ENCODE measurements around the gene VTI1A. TPM values are rescaled to one million over a fixed set of nuclear protein-coding genes. Genes with fewer than 3 reads are reported as not detected.

Gene VTI1A
- total and polyA plus RNA-seq, 2 of the 13 experiments (the other 11 are each of a cell fraction or from before 2014, with no cell fraction given): 11.7 to 32.7 TPM

- Histone ChIP-seq H3K27ac (ENCODE audit: extremely low read length, insufficient read depth, low read length) (no peak overlapping the region), H3K9ac (ENCODE audit: insufficient read depth, low read depth, low read length) (no peak overlapping the region), H3K9me3 (ENCODE audit: low read length) (no peaks in the 10 kb centered on the region), H3K36me3 (replicated peaks in 1 of 2; ENCODE audit: control insufficient read depth in 1 of 2, insufficient read depth in 2 of 2, low read length in 2 of 2) (no peaks in the 10 kb centered on the region; a peak in 1 of 5 replicates), H3K79me2 (ENCODE audit: insufficient read depth, low read length) (no peaks in the 10 kb centered on the region), H2AFZ (ENCODE audit: low read length) (no peak overlapping the region), H3K4me2 (ENCODE audit: low read depth, low read length) (no peak overlapping the region), H3K27me3 (ENCODE audit: control insufficient read depth in 1 of 2, insufficient read depth in 2 of 2, low read length in 2 of 2) (no peaks in the 10 kb centered on the region), H3K4me3 (replicated peaks in 1 of 3; ENCODE audit: insufficient read depth in 1 of 3, low read depth in 2 of 3, low read length in 3 of 3) (no peak overlapping the region), H3K4me1 (ENCODE audit: insufficient read depth, low read length) (peaks cover 31% of the 10 kb centered on the region), H4K20me1 (ENCODE audit: insufficient read depth, low read length) (no peaks in the 10 kb centered on the region)
- DNase-seq (ENCODE audit: low spot score) (no peak), FAIRE-seq (no peak), ATAC-seq (no peak)
- TF ChIP-seq, protein P1, sequence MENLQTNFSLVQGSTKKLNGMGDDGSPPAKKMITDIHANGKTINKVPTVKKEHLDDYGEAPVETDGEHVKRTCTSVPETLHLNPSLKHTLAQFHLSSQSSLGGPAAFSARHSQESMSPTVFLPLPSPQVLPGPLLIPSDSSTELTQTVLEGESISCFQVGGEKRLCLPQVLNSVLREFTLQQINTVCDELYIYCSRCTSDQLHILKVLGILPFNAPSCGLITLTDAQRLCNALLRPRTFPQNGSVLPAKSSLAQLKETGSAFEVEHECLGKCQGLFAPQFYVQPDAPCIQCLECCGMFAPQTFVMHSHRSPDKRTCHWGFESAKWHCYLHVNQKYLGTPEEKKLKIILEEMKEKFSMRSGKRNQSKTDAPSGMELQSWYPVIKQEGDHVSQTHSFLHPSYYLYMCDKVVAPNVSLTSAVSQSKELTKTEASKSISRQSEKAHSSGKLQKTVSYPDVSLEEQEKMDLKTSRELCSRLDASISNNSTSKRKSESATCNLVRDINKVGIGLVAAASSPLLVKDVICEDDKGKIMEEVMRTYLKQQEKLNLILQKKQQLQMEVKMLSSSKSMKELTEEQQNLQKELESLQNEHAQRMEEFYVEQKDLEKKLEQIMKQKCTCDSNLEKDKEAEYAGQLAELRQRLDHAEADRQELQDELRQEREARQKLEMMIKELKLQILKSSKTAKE (CRISPR knock-in tag; IDR thresholded peaks at IDR 0.05; ENCODE audit: borderline replicate concordance): no peak
- intact Hi-C loops (cut with micrococcal nuclease; ENCODE audit: unreplicated experiment) (no loop called here), in situ Hi-C loops (cut with HindIII; ENCODE audit: extremely low pct_ligation_motif_present, low pct_unique_long_range_greater_than_20kb) (no loop called here)
- CTCF ChIA-PET (ENCODE audit: low intra/inter-chr PET ratio, low total read pairs): no interaction called here
- no TSS peak for BruUV-seq (replicated peaks)
- POLR2A ChIA-PET: no interaction called here
Measured at GRCh38 chr10:112487964-112488363, 40.9 kb downstream of the VTI1A start.

DNA sequence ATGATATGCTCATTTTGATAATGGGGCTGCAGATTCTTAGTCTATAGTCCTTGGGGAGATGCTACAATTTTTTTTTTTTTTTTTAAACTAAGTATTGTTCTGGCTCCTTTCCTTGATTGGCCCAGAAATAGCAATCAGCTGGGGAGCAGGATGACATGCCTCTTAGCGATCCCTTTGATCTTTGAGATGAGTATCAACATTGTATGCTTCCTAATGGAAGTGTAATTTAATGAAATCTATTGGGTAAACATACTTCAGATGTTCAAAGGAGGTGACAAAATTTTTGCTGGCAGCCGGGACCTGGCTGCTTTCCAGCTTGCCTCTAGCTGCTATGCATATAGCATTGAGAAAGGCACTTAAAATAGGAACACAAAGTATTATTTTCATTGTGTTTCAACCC, 43.5 kb downstream of the VTI1A start:
- Histone ChIP-seq H3K9ac (ENCODE audit: insufficient read depth, low read depth, low read length) (no peak overlapping the region), H3K9me3 (ENCODE audit: low read length) (no peaks in the 10 kb centered on the region), H3K4me2 (ENCODE audit: low read depth, low read length) (no peak overlapping the region), H3K79me2 (ENCODE audit: insufficient read depth, low read length) (no peaks in the 10 kb centered on the region), H4K20me1 (ENCODE audit: insufficient read depth, low read length) (no peaks in the 10 kb centered on the region), H3K36me3 (replicated peaks in 1 of 2; ENCODE audit: control insufficient read depth in 1 of 2, insufficient read depth in 2 of 2, low read length in 2 of 2) (no peaks in the 10 kb centered on the region), H3K27me3 (ENCODE audit: control insufficient read depth in 1 of 2, insufficient read depth in 2 of 2, low read length in 2 of 2) (no peaks in the 10 kb centered on the region), H2AFZ (ENCODE audit: low read length) (no peak overlapping the region), H3K4me3 (replicated peaks in 1 of 3; ENCODE audit: insufficient read depth in 1 of 3, low read depth in 2 of 3, low read length in 3 of 3) (no peak overlapping the region), H3K4me1 (ENCODE audit: insufficient read depth, low read length) (peaks cover 31% of the 10 kb centered on the region), H3K27ac (ENCODE audit: extremely low read length, insufficient read depth, low read length) (peak overlapping the region; percentile 55)
- FAIRE-seq (peak; percentile 64), ATAC-seq (peak; percentile 93), DNase-seq (ENCODE audit: low spot score) (peak; percentile 97)
- no TSS peak for BruUV-seq (replicated peaks)
- CTCF ChIA-PET (ENCODE audit: low intra/inter-chr PET ratio, low total read pairs): no interaction called here
- in situ Hi-C loops (cut with HindIII; ENCODE audit: extremely low pct_ligation_motif_present, low pct_unique_long_range_greater_than_20kb) (no loop called here), intact Hi-C loops (cut with micrococcal nuclease; ENCODE audit: unreplicated experiment) (no loop called here)
- 0% methylated on average over 2 of the region's 2 CpGs for whole genome bisulfite sequencing (ENCODE audit: low lambda C conversion rate)
- POLR2A ChIA-PET: interaction anchor here (1.3 kb wide), 1 partner anchor 43 kb away, joined by 3 read pairs; the partner anchor contains the start of gene VTI1A
- 0 out of 2 replicates have a peak, but pooled peaks have one; percentile 32 for TF ChIP-seq RCOR2 (CRISPR knock-in tag; IDR thresholded peaks at IDR 0.05)
- TF ChIP-seq CBX5 (CRISPR knock-in tag; IDR thresholded peaks at IDR 0.05; ENCODE audit: borderline replicate concordance): no peak
- TF ChIP-seq HHEX (CRISPR knock-in tag; IDR thresholded peaks at IDR 0.05): 0 out of 2 replicates have a peak, but pooled peaks have one; percentile 59
- TF ChIP-seq GPBP1L1 (CRISPR knock-in tag; IDR thresholded peaks at IDR 0.05): no peak
- TF ChIP-seq NKX3-1 (CRISPR knock-in tag; IDR thresholded peaks at IDR 0.05): peak; percentile 89
- peak; percentile 30; the same call in 1 of the 2 replicates for TF ChIP-seq GATAD2A (CRISPR knock-in tag; IDR thresholded peaks at IDR 0.05)
- peak; percentile 95 for TF ChIP-seq SOX5 (CRISPR knock-in tag; IDR thresholded peaks at IDR 0.05; ENCODE audit: borderline replicate concordance)
- peak; percentile 64 for TF ChIP-seq NFYB (CRISPR knock-in tag; IDR thresholded peaks at IDR 0.05)
- no peak for TF ChIP-seq RARA (CRISPR knock-in tag; IDR thresholded peaks at IDR 0.05)
- TF ChIP-seq NFIC (IDR thresholded peaks at IDR 0.05; ENCODE audit: low read length): peak; percentile 87
- TF ChIP-seq ZNF614 (CRISPR knock-in tag; IDR thresholded peaks at IDR 0.05; ENCODE audit: borderline replicate concordance): no peak
- TF ChIP-seq ZNF629 (CRISPR knock-in tag; conservative IDR thresholded peaks at IDR 0.05): no peak
- peak; percentile 34; the same call in 1 of the 2 replicates for TF ChIP-seq NFYC (CRISPR knock-in tag; IDR thresholded peaks at IDR 0.05)
- peak; percentile 94 for TF ChIP-seq TBX3 (IDR thresholded peaks at IDR 0.05; ENCODE audit: borderline replicate concordance)
- no peak for TF ChIP-seq NFIB (CRISPR knock-in tag; IDR thresholded peaks at IDR 0.05; ENCODE audit: borderline replicate concordance)
- TF ChIP-seq, protein P2, sequence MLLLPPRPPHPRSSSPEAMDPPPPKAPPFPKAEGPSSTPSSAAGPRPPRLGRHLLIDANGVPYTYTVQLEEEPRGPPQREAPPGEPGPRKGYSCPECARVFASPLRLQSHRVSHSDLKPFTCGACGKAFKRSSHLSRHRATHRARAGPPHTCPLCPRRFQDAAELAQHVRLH (CRISPR knock-in tag; IDR thresholded peaks at IDR 0.05; ENCODE audit: borderline replicate concordance, low read depth): no peak
- no peak for TF ChIP-seq PTBP1 (IDR thresholded peaks at IDR 0.05; ENCODE audit: low read depth, low read length, poor library complexity, severe bottlenecking)

All from HepG2 (cell line).